Measurements from ENCODE around the gene PIAS4. TPM values are rescaled to one million over a fixed set of nuclear protein-coding genes. Genes with fewer than 3 reads are reported as not detected.

The PIAS4 gene
- total and polyA plus RNA-seq, 9 of the 15 experiments (the other 6 are each of a cell fraction or from before 2014, with no cell fraction given): 0.27 to 34.9 (median 14.4) TPM

GRCh38 chr19:4060621-4061177 lies 53.2 kb downstream of the PIAS4 start (continued):
- TF ChIP-seq TOE1 (IDR thresholded peaks at IDR 0.05; ENCODE audit: borderline replicate concordance) (no peak), TOE1 (CRISPR knock-in tag; IDR thresholded peaks at IDR 0.05; ENCODE audit: borderline replicate concordance, low read depth) (no peak), ILF3 (IDR thresholded peaks at IDR 0.05; ENCODE audit: borderline replicate concordance) (no peak), NFIX (CRISPR knock-in tag; IDR thresholded peaks at IDR 0.05; ENCODE audit: low read depth) (no peak), IRF2 (CRISPR knock-in tag; IDR thresholded peaks at IDR 0.05) (no peak), RBM25 (IDR thresholded peaks at IDR 0.05; ENCODE audit: low read depth, low read length, severe bottlenecking) (peak; percentile 52), DIDO1 (tag; IDR thresholded peaks at IDR 0.05; ENCODE audit: low read depth) (no peak), ZKSCAN1 (IDR thresholded peaks at IDR 0.05; ENCODE audit: low read depth, low read length) (0 out of 2 replicates have a peak, but pooled peaks have one; percentile 51), TFE3 (CRISPR knock-in tag; IDR thresholded peaks at IDR 0.05) (no peak), RBFOX2 (IDR thresholded peaks at IDR 0.05; ENCODE audit: low read depth, low read length) (peak; percentile 1; the same call in 1 of the 2 replicates), ESRRB (CRISPR knock-in tag; IDR thresholded peaks at IDR 0.05; ENCODE audit: borderline replicate concordance) (no peak), TCF15 (CRISPR knock-in tag; IDR thresholded peaks at IDR 0.05) (no peak), ESRRA (IDR thresholded peaks at IDR 0.05; ENCODE audit: borderline replicate concordance, low read depth) (peak; percentile 60; the same call in 1 of the 2 replicates), CTCF (IDR thresholded peaks at IDR 0.05 in 2 of 3, conservative IDR thresholded peaks at IDR 0.05 in 1 of 3; ENCODE audit: insufficient read depth in 2 of 3, low read depth in 1 of 3, low read length in 3 of 3) (no peak), JUNB (CRISPR knock-in tag; conservative IDR thresholded peaks at IDR 0.05) (no peak), ZNF436 (CRISPR knock-in tag; IDR thresholded peaks at IDR 0.05) (no peak), POLR2G (IDR thresholded peaks at IDR 0.05; ENCODE audit: low read depth, low read length) (peak; percentile 8), PHB (CRISPR knock-in tag; IDR thresholded peaks at IDR 0.05) (no peak), HBP1 (CRISPR knock-in tag; IDR thresholded peaks at IDR 0.05) (no peak), PTBP1 (IDR thresholded peaks at IDR 0.05; ENCODE audit: low read depth, low read length) (0 out of 2 replicates have a peak, but pooled peaks have one; percentile 52), CREB1 (IDR thresholded peaks at IDR 0.05) (no peak), CREB1 (CRISPR knock-in tag; IDR thresholded peaks at IDR 0.05) (0 out of 2 replicates have a peak, but pooled peaks have one; percentile 30), KHSRP (IDR thresholded peaks at IDR 0.05) (no peak), BCOR (IDR thresholded peaks at IDR 0.05) (peak; percentile 72), ZBTB8A (IDR thresholded peaks at IDR 0.05; ENCODE audit: partially characterized antibody) (no peak), SP1 (CRISPR knock-in tag; IDR thresholded peaks at IDR 0.05) (0 out of 2 replicates have a peak, but pooled peaks have one; percentile 6)
